Measurements from ENCODE around the gene STX4. TPM values are rescaled to one million over a fixed set of nuclear protein-coding genes. Genes with fewer than 3 reads are reported as not detected.

Gene STX4
- total RNA-seq, 1 donor from 2014 or later = 79.1 TPM

DNA sequence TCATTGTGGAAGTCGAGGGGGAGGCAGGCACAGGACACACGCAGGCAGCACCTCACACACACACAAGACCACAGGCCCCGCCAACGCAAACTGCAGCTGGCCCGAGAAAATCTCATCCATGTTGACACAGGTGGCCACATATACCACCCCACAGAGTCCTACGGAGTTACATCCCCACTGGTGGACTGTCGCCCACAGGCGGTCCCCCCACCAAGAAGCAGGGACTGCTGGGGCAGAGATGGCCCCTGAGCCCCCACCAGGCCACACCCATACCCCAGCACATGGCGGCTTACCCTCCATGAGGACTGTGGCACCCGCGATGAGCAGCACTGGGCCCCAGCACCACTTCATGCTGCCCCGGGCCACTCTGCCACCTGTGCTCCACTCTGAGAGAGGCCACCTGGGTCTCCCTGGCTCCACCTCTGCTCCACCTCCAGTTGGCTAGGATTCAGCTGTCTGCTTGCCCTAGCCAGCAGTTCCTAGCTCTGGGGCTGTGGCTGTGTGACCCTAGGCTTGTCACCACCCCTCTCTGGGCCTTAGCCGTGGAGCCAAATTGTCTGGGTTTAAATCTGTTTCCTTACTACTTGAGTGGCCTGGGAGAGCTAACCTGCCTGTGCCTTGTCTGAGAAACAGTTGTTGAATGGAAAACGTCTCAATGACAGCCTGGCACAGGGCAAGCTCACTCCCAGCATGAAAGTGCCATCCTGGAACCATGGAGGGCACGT is 55.3 kb downstream of the STX4 start, which contains the start of gene PRSS53:
Gene PRSS53 (minus strand): TSS at position 485 of the 725 bp plus-strand sequence. CDS start 134 bp downstream, at position 351.
- Histone ChIP-seq H3K4me3 (no peak within 1 kb of the TSS), H3K4me1 (no peaks in the 10 kb centered on the region), H3K27ac (no peak within 1 kb of the TSS), H3K36me3 (peaks cover 38 to 52% of the 10 kb centered on the region in 2 donors), H3K27me3 (no peaks in the 10 kb centered on the region), H3K9me3 (no peaks in the 10 kb centered on the region)
- no peak for DNase-seq (ENCODE audit: low spot score in 2 of 2)
- intact Hi-C loops (cut with DNase I) = no loop called here
- TF ChIP-seq, protein P1, sequence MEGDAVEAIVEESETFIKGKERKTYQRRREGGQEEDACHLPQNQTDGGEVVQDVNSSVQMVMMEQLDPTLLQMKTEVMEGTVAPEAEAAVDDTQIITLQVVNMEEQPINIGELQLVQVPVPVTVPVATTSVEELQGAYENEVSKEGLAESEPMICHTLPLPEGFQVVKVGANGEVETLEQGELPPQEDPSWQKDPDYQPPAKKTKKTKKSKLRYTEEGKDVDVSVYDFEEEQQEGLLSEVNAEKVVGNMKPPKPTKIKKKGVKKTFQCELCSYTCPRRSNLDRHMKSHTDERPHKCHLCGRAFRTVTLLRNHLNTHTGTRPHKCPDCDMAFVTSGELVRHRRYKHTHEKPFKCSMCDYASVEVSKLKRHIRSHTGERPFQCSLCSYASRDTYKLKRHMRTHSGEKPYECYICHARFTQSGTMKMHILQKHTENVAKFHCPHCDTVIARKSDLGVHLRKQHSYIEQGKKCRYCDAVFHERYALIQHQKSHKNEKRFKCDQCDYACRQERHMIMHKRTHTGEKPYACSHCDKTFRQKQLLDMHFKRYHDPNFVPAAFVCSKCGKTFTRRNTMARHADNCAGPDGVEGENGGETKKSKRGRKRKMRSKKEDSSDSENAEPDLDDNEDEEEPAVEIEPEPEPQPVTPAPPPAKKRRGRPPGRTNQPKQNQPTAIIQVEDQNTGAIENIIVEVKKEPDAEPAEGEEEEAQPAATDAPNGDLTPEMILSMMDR (IDR thresholded peaks at IDR 0.05) = no peak

DNA sequence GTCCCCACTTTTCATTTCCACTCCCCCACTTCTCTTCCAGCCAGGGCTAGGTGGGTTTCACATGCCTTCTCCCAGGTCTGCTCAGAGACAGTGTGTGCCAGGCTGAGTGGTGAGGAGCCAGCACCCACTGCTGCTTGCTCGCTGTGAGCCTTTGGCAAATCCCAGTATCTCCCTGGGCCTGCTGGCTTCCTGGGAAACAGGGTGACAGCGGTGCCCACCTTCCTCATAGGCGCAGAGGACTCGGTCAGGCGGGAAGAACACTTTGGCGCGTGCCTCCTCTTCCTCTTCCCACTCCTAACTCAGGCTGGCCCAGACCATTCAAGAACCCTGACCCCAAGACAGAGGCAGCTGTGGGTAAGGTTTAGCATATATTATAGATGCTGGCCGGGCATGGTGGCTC is 55.8 kb downstream of the STX4 start:
- Histone ChIP-seq H3K27me3 (no peaks in the 10 kb centered on the region), H3K27ac (no peak overlapping the region), H3K4me1 (no peaks in the 10 kb centered on the region), H3K4me3 (no peak overlapping the region), H3K9me3 (no peaks in the 10 kb centered on the region), H3K36me3 (peaks cover 33 to 46% of the 10 kb centered on the region in 2 donors)
- TF ChIP-seq, protein P1 (IDR thresholded peaks at IDR 0.05) = no peak
- intact Hi-C loops (cut with DNase I) = no loop called here
- no peak for DNase-seq (ENCODE audit: low spot score in 2 of 2)

Other genes starting within 250 kb of the STX4 start
- 12.3 TPM for gene ZNF629, start 246.4 kb upstream of the STX4 start, total RNA-seq
- gene BCL7C, start 139.5 kb upstream of the STX4 start, total RNA-seq = 46.2 TPM
- 0.21 TPM for gene CTF1, start 136.9 kb upstream of the STX4 start, total RNA-seq
- gene FBXL19, start 110.0 kb upstream of the STX4 start, total RNA-seq = 66.9 TPM
- 39.0 TPM for gene ORAI3, start 84.5 kb upstream of the STX4 start, total RNA-seq
- 8.3 TPM for gene SETD1A, start 75.8 kb upstream of the STX4 start, total RNA-seq
- gene HSD3B7, start 48.4 kb upstream of the STX4 start, total RNA-seq = 35.2 TPM
- gene STX1B, start 22.9 kb upstream of the STX4 start, total RNA-seq = 2.0 TPM
- gene ZNF668, start 40.7 kb downstream of the STX4 start, total RNA-seq = 12.2 TPM
- gene ZNF646, start 40.9 kb downstream of the STX4 start, total RNA-seq = 11.6 TPM
- gene PRSS53, start 55.4 kb downstream of the STX4 start, total RNA-seq = 7.5 TPM
- gene VKORC1, start 61.2 kb downstream of the STX4 start, total RNA-seq = 227 TPM
- 85.8 TPM for gene BCKDK, start 74.8 kb downstream of the STX4 start, total RNA-seq
- 113 TPM for gene KAT8, start 84.1 kb downstream of the STX4 start, total RNA-seq
- not detected for gene PRSS8, start 102.2 kb downstream of the STX4 start, total RNA-seq
- 1.4 TPM for gene PRSS36, start 116.5 kb downstream of the STX4 start, total RNA-seq
- 166 TPM for gene FUS, start 146.6 kb downstream of the STX4 start, total RNA-seq
- gene PYCARD, start 169.2 kb downstream of the STX4 start, total RNA-seq = 21.1 TPM
- not detected for gene TRIM72, start 180.6 kb downstream of the STX4 start, total RNA-seq
- gene PYDC1, start 183.6 kb downstream of the STX4 start, total RNA-seq = not detected
- 19.1 TPM for gene ITGAM, start 226.4 kb downstream of the STX4 start, total RNA-seq

Data from ascending aorta (tissue), 2 donors.